Sigmoid colon (tissue), 7 donors: Measurements from ENCODE around the gene HOXC13. TPM values are rescaled to one million over a fixed set of nuclear protein-coding genes. Genes with fewer than 3 reads are reported as not detected.

Source experiments
- DNase-seq: peaks from one replicate; pipeline ENCODE4 v3.0.0-alpha.2; 2019
- H3K27ac ChIP-seq, 4 donors: fragments of 200-600 bp; sonication (generic); one replicate each; pipeline ENCODE4 v1.5.1; 2016 to 2019; ENCODE audit warnings: mild to moderate bottlenecking in 1 of 4
- H3K27me3 ChIP-seq, 3 donors: fragments of 200-600 bp; sonication (generic); one replicate each; pipeline ENCODE4 v1.5.1; 2019; ENCODE audit warnings: mild to moderate bottlenecking in 1 of 3
- H3K36me3 ChIP-seq, 4 donors: fragments of 200-600 bp; sonication (generic); one replicate each; pipeline ENCODE4 v1.5.1; 2016 to 2019
- H3K4me1 ChIP-seq, 4 donors: fragments of 200-600 bp; sonication (generic); one replicate each; pipeline ENCODE4 v1.5.1; 2017 to 2019
- H3K4me3 ChIP-seq, 4 donors: fragments of 200-600 bp; sonication (generic); one replicate each; pipeline ENCODE4 v1.5.1; 2017 to 2019; ENCODE audit warnings: mild to moderate bottlenecking in 2 of 4, moderate library complexity in 1 of 4
- H3K9me3 ChIP-seq, 4 donors: fragments of 200-600 bp in 3 of 4; sonication (generic) in 3 of 4; one replicate each; pipeline versions ENCODE4 v1.5.1 to v1.6.1; 2013 to 2019
- CTCF ChIP-seq, 4 experiments: fragments of 450-650 bp in 3 of 4; fragments of 200-600 bp in 1 of 4; IDR thresholded peaks; one replicate each; pipeline ENCODE4 v1.5.1; 2016 to 2019; ENCODE audit warnings: antibody characterized with exemption in 4 of 4, mild to moderate bottlenecking in 3 of 4, moderate library complexity in 2 of 4
- EP300 ChIP-seq, 4 donors: sonication (generic); formaldehyde crosslinking; IDR thresholded peaks; one replicate each; pipeline ENCODE4 v1.6.1; 2017; ENCODE audit warnings: antibody characterized with exemption in 4 of 4
- POLR2A ChIP-seq, 2 donors: fragments of 450-650 bp; IDR thresholded peaks; one replicate each; pipeline ENCODE4 v1.6.1; 2016; ENCODE audit warnings: antibody characterized with exemption in 2 of 2, mild to moderate bottlenecking in 2 of 2, moderate library complexity in 2 of 2
- POLR2AphosphoS5 ChIP-seq, 4 donors: sonication (generic); formaldehyde crosslinking; IDR thresholded peaks; one replicate each; pipeline ENCODE4 v1.6.1; 2017; ENCODE audit warnings: antibody characterized with exemption in 4 of 4
- WGBS, 2 donors: extraction: QIAGEN DNeasy Blood & Tissue Kit; methylation state at CpG; one replicate each; pipeline ENCODE4 v1.1.7; 2013; 5-methylcytosine and 5-hydroxymethylcytosine counted together
- intact Hi-C: fragments of 100-400 bp; cut with DNase I; formaldehyde crosslinking; loops from one replicate; pipeline ENCODE4 v1.15.1; 2023
- polyA plus RNA-seq, 3 donors: library from polyadenylated mRNA; stranded (reverse); fragments of 200-250 nt; gene quantifications; one replicate each; pipeline ENCODE4 v1.2.3, GENCODE V29; 2013
- total RNA-seq, 4 donors: library from RNA; depleted of rRNA; stranded (reverse); fragments of >200 nt; gene quantifications; one replicate each; pipeline ENCODE4 v1.1.0, GENCODE V29; 2016
- donor health status: healthy with polysubstance abuse.
- donor health status: Bipolar disorder and iron deficiency.
- donor health status: healthy.

Gene HOXC13
- total and polyA plus RNA-seq, 7 donors: 0.60 TPM; not detected in 6

- Histone ChIP-seq H3K4me1 (no peaks in the 10 kb centered on the region), H3K27me3 (peaks cover 0 to 56% (median 0%) of the 10 kb centered on the region in 3 donors), H3K4me3 (no peak overlapping the region), H3K9me3 (no peaks in the 10 kb centered on the region), H3K27ac (no peak overlapping the region), H3K36me3 (no peaks in the 10 kb centered on the region)
- TF ChIP-seq EP300 (IDR thresholded peaks at IDR 0.05): no peak
- TF ChIP-seq POLR2A (IDR thresholded peaks at IDR 0.05): no peak
- no peak for DNase-seq
- intact Hi-C loops: no loop called here
- WGBS, 2 donors: 61 to 78% methylated on average over 3 of the region's 3 CpGs
Measured at GRCh38 chr12:53907103-53907502, 31.5 kb upstream of the HOXC13 start.

GRCh38 chr12:53916788-53917655, 21.6 kb upstream of the HOXC13 start:
- Histone ChIP-seq H3K27me3 (peaks cover 0 to 86% (median 22%) of the 10 kb centered on the region in 3 donors), H3K36me3 (no peaks in the 10 kb centered on the region), H3K9me3 (no peaks in the 10 kb centered on the region), H3K27ac (no peak overlapping the region), H3K4me1 (no peaks in the 10 kb centered on the region), H3K4me3 (no peak overlapping the region)
- intact Hi-C loops: no loop called here
- DNase-seq: no peak
- TF ChIP-seq CTCF (IDR thresholded peaks at IDR 0.05) (no peak), EP300 (IDR thresholded peaks at IDR 0.05) (no peak), POLR2AphosphoS5 (IDR thresholded peaks at IDR 0.05) (no peak), POLR2A (IDR thresholded peaks at IDR 0.05) (no peak)
- 73 to 77% methylated on average over 5 of the region's 5 CpGs for WGBS, 2 donors

GRCh38 chr12:53924521-53925405, 13.9 kb upstream of the HOXC13 start:
- no peaks in the 10 kb centered on the region for H3K9me3 ChIP-seq
- H3K27ac ChIP-seq: no peak overlapping the region
- 30 to 63% methylated on average over 2 of the region's 2 CpGs for WGBS, 2 donors
- no peak for DNase-seq
- no peak overlapping the region for H3K4me3 ChIP-seq
- peaks cover 0 to 6% (median 2%) of the 10 kb centered on the region in 4 donors for H3K4me1 ChIP-seq
- no peak for TF ChIP-seq CTCF (IDR thresholded peaks at IDR 0.05)
- no peak for TF ChIP-seq POLR2AphosphoS5 (IDR thresholded peaks at IDR 0.05)
- no peak for TF ChIP-seq EP300 (IDR thresholded peaks at IDR 0.05)
- TF ChIP-seq POLR2A (IDR thresholded peaks at IDR 0.05): no peak
- intact Hi-C loops: no loop called here
- H3K27me3 ChIP-seq: peaks cover 30 to 97% (median 72%) of the 10 kb centered on the region in 3 donors
- no peaks in the 10 kb centered on the region for H3K36me3 ChIP-seq

GRCh38 chr12:53927220-53928029, 11.2 kb upstream of the HOXC13 start:
- 7 to 20% methylated on average over 45 of the region's 45 CpGs for WGBS, 2 donors
- no peaks in the 10 kb centered on the region for H3K9me3 ChIP-seq
- no peak for DNase-seq
- no peak overlapping the region for H3K4me3 ChIP-seq
- TF ChIP-seq EP300 (IDR thresholded peaks at IDR 0.05): no peak
- TF ChIP-seq CTCF (IDR thresholded peaks at IDR 0.05): no peak
- TF ChIP-seq POLR2A (IDR thresholded peaks at IDR 0.05): no peak
- no peak for TF ChIP-seq POLR2AphosphoS5 (IDR thresholded peaks at IDR 0.05)
- peaks cover 0 to 6% (median 2%) of the 10 kb centered on the region in 4 donors for H3K4me1 ChIP-seq
- H3K27ac ChIP-seq: no peak overlapping the region
- intact Hi-C loops: no loop called here
- H3K27me3 ChIP-seq: peaks cover 49 to 100% (median 86%) of the 10 kb centered on the region in 3 donors
- no peaks in the 10 kb centered on the region for H3K36me3 ChIP-seq
